Thyroid gland (tissue), 4 donors: Measurements from ENCODE around the gene STK24.

ENCODE experiments used
- POLR2A ChIP-seq, 2 donors: fragments of 450-650 bp; IDR thresholded peaks; one replicate each; pipeline ENCODE4 v1.6.1; 2017; ENCODE audit warnings: antibody characterized with exemption in 2 of 2, mild to moderate bottlenecking in 2 of 2, moderate library complexity in 1 of 2
- TF ChIP-seq, protein P1 (sequence below), 6 experiments: fragments of 200-600 bp in 3 of 6; fragments of 450-650 bp in 3 of 6; sonication (generic) in 3 of 6; IDR thresholded peaks; one replicate each; pipeline ENCODE4 v1.5.1; 2016 to 2019; ENCODE audit warnings: antibody characterized with exemption in 6 of 6, mild to moderate bottlenecking in 2 of 6, inconsistent platforms in 1 of 6, moderate library complexity in 1 of 6

GRCh38 chr13:98549728-98550317 lies 27.1 kb downstream of the STK24 start:
- TF ChIP-seq, protein P1, sequence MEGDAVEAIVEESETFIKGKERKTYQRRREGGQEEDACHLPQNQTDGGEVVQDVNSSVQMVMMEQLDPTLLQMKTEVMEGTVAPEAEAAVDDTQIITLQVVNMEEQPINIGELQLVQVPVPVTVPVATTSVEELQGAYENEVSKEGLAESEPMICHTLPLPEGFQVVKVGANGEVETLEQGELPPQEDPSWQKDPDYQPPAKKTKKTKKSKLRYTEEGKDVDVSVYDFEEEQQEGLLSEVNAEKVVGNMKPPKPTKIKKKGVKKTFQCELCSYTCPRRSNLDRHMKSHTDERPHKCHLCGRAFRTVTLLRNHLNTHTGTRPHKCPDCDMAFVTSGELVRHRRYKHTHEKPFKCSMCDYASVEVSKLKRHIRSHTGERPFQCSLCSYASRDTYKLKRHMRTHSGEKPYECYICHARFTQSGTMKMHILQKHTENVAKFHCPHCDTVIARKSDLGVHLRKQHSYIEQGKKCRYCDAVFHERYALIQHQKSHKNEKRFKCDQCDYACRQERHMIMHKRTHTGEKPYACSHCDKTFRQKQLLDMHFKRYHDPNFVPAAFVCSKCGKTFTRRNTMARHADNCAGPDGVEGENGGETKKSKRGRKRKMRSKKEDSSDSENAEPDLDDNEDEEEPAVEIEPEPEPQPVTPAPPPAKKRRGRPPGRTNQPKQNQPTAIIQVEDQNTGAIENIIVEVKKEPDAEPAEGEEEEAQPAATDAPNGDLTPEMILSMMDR (IDR thresholded peaks at IDR 0.05), result no peak
- no peak for TF ChIP-seq POLR2A (IDR thresholded peaks at IDR 0.05)
